ENCODE measurements around the gene CHST8.

The CHST8 gene

DNA sequence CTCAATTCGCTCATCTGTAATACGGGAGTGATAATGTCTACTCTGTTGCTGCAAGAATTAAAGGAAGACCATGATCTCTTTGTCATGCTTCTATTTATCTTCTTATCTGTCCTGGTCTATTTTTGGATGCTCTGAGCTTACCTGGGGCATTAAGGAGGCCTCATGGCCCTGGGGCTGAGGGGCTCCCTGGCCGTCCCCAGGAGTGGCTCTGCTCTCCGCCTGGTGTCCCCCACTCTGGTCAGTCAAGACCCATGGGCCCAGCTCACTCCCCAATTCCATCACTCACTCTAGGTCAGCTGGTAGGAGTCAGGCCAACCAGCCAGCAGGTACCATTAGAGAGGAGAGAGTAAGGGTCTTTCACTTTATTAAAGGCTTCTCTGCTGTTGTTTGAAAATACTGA lies 1.1 kb upstream of the CHST8 start:
- no peak for TF ChIP-seq GABPA (IDR thresholded peaks at IDR 0.05; ENCODE audit: low read depth)
- TF ChIP-seq SPI1 (IDR thresholded peaks at IDR 0.05; ENCODE audit: borderline replicate concordance, low read depth), result no peak
- no peak for TF ChIP-seq POLR2AphosphoS5 (IDR thresholded peaks at IDR 0.05; ENCODE audit: low read depth)
- no peak overlapping the region for H3K4me3 ChIP-seq (replicated peaks; ENCODE audit: insufficient read depth, low read length)
- peaks cover 42% of the 10 kb centered on the region for H3K27me3 ChIP-seq (ENCODE audit: insufficient read depth, poor library complexity, severe bottlenecking)
- DNase-seq (ENCODE audit: low read depth in 1 of 2, low spot score in 1 of 2), result no peak
- no peak overlapping the region for H3K27ac ChIP-seq (replicated peaks)

- H3K4me3 ChIP-seq (replicated peaks; ENCODE audit: insufficient read depth, low read length), result no peak overlapping the region
- H3K27me3 ChIP-seq (ENCODE audit: insufficient read depth, poor library complexity, severe bottlenecking), result peaks cover 44% of the 10 kb centered on the region
- no peak for DNase-seq (ENCODE audit: low read depth in 1 of 2, low spot score in 1 of 2)
- no peak overlapping the region for H3K27ac ChIP-seq (replicated peaks)
- TF ChIP-seq POLR2AphosphoS5 (IDR thresholded peaks at IDR 0.05; ENCODE audit: low read depth), result no peak
- TF ChIP-seq, protein P1, sequence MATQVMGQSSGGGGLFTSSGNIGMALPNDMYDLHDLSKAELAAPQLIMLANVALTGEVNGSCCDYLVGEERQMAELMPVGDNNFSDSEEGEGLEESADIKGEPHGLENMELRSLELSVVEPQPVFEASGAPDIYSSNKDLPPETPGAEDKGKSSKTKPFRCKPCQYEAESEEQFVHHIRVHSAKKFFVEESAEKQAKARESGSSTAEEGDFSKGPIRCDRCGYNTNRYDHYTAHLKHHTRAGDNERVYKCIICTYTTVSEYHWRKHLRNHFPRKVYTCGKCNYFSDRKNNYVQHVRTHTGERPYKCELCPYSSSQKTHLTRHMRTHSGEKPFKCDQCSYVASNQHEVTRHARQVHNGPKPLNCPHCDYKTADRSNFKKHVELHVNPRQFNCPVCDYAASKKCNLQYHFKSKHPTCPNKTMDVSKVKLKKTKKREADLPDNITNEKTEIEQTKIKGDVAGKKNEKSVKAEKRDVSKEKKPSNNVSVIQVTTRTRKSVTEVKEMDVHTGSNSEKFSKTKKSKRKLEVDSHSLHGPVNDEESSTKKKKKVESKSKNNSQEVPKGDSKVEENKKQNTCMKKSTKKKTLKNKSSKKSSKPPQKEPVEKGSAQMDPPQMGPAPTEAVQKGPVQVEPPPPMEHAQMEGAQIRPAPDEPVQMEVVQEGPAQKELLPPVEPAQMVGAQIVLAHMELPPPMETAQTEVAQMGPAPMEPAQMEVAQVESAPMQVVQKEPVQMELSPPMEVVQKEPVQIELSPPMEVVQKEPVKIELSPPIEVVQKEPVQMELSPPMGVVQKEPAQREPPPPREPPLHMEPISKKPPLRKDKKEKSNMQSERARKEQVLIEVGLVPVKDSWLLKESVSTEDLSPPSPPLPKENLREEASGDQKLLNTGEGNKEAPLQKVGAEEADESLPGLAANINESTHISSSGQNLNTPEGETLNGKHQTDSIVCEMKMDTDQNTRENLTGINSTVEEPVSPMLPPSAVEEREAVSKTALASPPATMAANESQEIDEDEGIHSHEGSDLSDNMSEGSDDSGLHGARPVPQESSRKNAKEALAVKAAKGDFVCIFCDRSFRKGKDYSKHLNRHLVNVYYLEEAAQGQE (IDR thresholded peaks at IDR 0.05; ENCODE audit: insufficient replicate concordance, low read depth), result no peak
- TF ChIP-seq GABPA (IDR thresholded peaks at IDR 0.05; ENCODE audit: low read depth), result no peak
- TF ChIP-seq SPI1 (IDR thresholded peaks at IDR 0.05; ENCODE audit: borderline replicate concordance, low read depth), result no peak
- TF ChIP-seq CTCF (IDR thresholded peaks at IDR 0.05; ENCODE audit: insufficient read depth, low read length), result no peak
Observed at GRCh38 chr19:33621065-33621785, 528 bp upstream of the CHST8 start.

DNA sequence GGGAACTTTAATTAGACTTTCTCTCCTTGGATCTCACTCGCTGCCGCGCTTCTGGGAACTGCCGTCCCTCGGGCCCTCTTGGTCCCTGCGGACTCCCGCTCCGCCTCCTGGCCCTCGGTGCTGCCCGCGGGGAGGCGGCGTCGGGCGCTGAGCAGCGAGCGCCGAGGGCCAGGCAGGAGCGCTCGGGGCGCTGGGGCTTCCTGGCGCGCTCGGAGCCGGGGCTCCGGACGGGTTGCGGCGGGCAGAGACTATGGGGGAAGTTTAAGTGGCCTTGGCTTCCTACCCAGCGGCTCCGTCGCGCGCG lies 704 bp downstream of the CHST8 start:
- no peak for TF ChIP-seq GABPA (IDR thresholded peaks at IDR 0.05; ENCODE audit: low read depth)
- TF ChIP-seq, protein P1 (IDR thresholded peaks at IDR 0.05; ENCODE audit: insufficient replicate concordance, low read depth), result no peak
- TF ChIP-seq POLR2AphosphoS5 (IDR thresholded peaks at IDR 0.05; ENCODE audit: low read depth), result no peak
- TF ChIP-seq CTCF (IDR thresholded peaks at IDR 0.05; ENCODE audit: insufficient read depth, low read length), result no peak
- no peak for TF ChIP-seq SPI1 (IDR thresholded peaks at IDR 0.05; ENCODE audit: borderline replicate concordance, low read depth)
- no peak overlapping the region for H3K4me3 ChIP-seq (replicated peaks; ENCODE audit: insufficient read depth, low read length)
- H3K27ac ChIP-seq (replicated peaks), result no peak overlapping the region
- peaks cover 44% of the 10 kb centered on the region for H3K27me3 ChIP-seq (ENCODE audit: insufficient read depth, poor library complexity, severe bottlenecking)
- no peak for DNase-seq (ENCODE audit: low read depth in 1 of 2, low spot score in 1 of 2)

- Histone ChIP-seq H3K27ac (replicated peaks) (no peak overlapping the region), H3K4me3 (replicated peaks; ENCODE audit: insufficient read depth, low read length) (no peak overlapping the region)
- DNase-seq (ENCODE audit: low read depth in 1 of 2, low spot score in 1 of 2), result no peak
Observed at GRCh38 chr19:33622809-33623511, 1.2 kb downstream of the CHST8 start.

More at GRCh38 chr19:33622809-33623511, 1.2 kb downstream of the CHST8 start:
- TF ChIP-seq GABPA (IDR thresholded peaks at IDR 0.05; ENCODE audit: low read depth), result no peak
- TF ChIP-seq, protein P1 (IDR thresholded peaks at IDR 0.05; ENCODE audit: insufficient replicate concordance, low read depth), result no peak
- TF ChIP-seq SPI1 (IDR thresholded peaks at IDR 0.05; ENCODE audit: borderline replicate concordance, low read depth), result no peak
- TF ChIP-seq POLR2AphosphoS5 (IDR thresholded peaks at IDR 0.05; ENCODE audit: low read depth), result no peak
- no peak for TF ChIP-seq CTCF (IDR thresholded peaks at IDR 0.05; ENCODE audit: insufficient read depth, low read length)
- H3K27me3 ChIP-seq (ENCODE audit: insufficient read depth, poor library complexity, severe bottlenecking), result peaks cover 44% of the 10 kb centered on the region

Data from HL-60 (cell line).